NCI-H526 treated with DMSO at 0.1 percent for 48 hours (cell line): ENCODE measurements around the gene PDLIM5.
"Not testable (repeated sequence)": the region's sequence is repeated elsewhere in the genome, so short reads cannot be mapped to it uniquely, and the experiment has no call there.

ENCODE experiments used
- DNase-seq: peaks from one replicate; lab custom pipeline; 2025; lab: John Stamatoyannopoulos, UW

The PDLIM5 gene

GRCh38 chr4:94530073-94530472 lies 78.3 kb downstream of the PDLIM5 start:
- no peak for DNase-seq

DNA sequence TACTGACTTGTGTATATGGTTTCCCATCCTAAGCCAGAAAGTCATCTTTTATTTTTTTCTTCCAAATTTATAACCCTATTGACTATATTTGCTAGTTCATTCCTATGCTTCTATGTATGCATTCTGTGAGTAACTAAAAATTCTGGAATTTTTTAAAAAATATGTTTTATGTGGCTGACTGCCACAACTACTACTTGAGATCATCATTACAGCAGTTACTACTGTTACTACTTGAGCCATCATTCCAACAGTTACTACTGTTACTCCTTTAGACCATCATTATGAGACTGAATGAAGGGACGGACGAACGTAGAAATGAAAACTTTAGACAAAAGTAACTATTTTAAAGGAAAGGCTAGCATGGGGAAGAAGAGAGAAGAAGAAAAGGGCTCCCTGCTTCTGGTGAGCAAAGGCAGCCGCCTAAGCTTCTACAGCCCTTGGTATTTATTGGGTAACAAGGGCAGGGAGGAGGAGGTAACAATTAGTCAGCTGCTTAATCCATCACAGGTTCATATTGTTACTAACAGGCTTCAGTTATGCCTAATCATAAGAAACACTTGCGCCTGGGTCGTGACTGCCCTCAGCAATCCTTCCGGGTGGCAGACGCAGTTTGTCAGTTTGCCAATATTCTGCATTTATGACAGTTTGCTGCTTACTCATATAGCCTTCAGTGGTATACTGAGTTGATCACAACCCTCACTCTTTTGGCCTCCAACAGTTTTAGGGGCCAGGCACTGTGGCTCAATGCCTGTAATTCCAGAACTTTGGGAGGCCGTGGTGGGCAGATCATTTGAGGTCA lies 80.4 kb downstream of the PDLIM5 start:
- DNase-seq = no peak

DNA sequence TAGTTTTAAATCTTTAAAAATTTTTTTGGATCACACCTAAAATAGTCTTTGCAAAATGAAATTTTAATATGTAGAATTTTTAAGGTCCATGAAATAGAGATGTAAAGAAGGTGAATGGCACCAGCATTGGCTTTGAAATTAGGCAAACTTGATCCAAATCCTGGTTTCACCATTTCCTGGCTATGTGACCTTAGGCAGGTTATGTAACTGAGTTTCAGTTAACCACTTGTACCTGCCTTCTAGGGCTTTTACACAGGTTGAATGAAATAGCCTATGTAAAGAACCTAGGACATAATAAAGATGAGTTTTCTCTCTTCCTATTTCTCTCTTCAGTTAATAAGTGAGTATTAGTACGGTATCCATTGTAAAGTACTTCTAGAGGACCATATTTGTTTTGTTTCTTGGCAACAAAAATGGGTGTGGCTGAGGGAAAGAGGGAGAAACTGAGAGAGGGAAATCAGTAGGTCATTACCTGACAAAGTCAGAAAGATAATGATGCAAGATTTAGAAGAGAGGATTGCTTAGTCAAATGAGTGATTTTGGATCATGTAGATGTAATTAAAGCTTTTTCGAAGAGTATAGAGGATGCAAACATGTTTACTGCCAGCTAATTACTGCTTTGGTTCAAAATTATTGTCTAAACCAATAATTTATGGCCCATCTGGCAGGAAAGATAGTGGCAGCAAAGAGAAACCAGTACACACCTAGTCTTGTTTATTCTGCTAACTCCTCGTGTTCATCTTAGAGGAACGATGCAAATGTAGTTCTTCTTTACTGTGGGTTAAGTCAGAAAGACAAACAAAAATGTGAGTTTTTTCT lies 81.9 kb downstream of the PDLIM5 start:
- DNase-seq = peak; percentile 84

- DNase-seq = peak; percentile 5
Measured at GRCh38 chr4:94534401-94535312, 82.9 kb downstream of the PDLIM5 start.

DNA sequence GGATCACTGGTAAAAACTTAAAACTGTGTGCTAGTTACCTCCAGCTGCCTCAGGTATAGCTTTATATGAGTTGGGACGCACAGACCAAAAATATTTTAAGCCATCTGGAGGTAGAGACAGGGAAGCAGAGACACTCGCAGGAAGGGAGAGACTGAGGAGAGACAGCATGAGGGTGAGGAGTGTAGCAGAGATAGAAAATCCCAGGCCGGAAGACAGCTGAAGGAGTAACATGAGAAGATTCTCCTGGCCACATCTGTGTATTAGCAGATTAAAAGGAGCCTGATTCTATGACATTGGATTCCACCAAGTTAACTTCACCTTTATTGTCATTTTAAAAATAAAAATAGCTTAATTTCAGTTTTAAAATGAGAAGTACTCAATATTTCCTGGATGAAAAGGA lies 84.3 kb downstream of the PDLIM5 start:
- no peak for DNase-seq

GRCh38 chr4:94536649-94537469 lies 85.1 kb downstream of the PDLIM5 start:
- DNase-seq = peak; percentile 53

GRCh38 chr4:94537921-94538628 lies 86.3 kb downstream of the PDLIM5 start:
- DNase-seq = no peak

DNA sequence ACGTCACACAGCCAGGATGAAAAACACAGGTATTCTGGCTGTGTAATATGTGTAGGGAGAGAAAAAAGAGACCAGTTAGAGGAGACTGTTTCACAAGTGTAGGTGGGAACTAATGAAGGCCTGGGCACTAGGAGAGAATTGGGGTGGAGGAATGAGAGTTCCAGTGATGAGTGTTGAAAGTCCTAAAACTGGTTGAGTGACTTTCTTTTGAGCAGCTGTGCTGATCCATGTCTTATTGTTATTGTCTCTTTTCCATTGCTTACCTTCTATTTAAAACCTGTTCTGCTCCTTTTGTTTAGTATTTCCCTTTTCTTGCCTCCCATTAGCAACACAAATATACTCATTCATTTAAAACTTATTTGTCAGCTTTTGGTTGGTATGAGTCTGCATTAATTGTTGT lies 88.7 kb downstream of the PDLIM5 start:
- DNase-seq = no peak

DNA sequence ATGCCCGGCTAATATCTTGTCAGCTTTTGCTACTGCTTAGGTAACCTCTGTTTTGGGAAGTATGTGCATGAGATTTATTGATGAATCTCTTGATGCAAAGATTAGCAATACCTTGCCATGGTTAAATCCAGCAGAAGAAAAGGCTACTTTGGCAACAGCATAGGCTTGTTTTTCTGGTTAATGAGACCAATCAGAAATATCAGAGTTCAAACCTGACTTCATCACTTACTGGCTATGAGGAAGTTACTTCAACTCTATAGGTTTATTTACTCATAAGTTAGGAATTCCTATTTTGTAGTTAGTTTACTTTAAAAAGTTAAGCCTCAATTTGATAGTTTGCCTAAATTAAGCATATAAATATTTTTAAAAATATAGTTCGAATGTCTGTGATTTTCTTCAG lies 93.1 kb downstream of the PDLIM5 start:
- no peak for DNase-seq

- DNase-seq = no peak
Measured at GRCh38 chr4:94545296-94545695, 93.6 kb downstream of the PDLIM5 start.

- no peak for DNase-seq
Measured at GRCh38 chr4:94546949-94547348, 95.2 kb downstream of the PDLIM5 start.

GRCh38 chr4:94548571-94548970 lies 96.8 kb downstream of the PDLIM5 start:
- DNase-seq = no peak

GRCh38 chr4:94550352-94550751 lies 98.6 kb downstream of the PDLIM5 start:
- DNase-seq = no peak

DNA sequence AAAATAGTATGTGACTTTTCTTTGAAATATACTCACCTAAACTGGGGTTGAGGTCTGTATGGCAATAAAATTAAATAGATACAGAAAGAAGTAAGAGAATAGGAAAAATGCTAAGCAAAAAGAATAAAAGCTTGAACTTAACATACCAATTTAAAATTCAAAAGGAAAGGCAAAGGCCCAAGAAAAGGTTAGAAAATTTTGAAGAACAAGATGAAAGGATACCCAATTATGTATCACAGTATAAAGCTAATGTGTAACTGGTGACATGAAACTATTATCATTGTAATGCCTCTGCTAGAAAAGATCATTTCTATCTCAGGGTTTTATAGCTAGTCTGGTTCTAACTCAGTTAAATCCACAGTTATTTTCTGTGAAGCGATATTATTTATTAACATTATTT lies 99.1 kb downstream of the PDLIM5 start:
- DNase-seq = no peak

- DNase-seq = no peak
Measured at GRCh38 chr4:94551643-94552564, 100.2 kb downstream of the PDLIM5 start.

- not testable (repeated sequence) for DNase-seq
Measured at GRCh38 chr4:94556047-94556446, 104.3 kb downstream of the PDLIM5 start.

GRCh38 chr4:94557632-94558031 lies 105.9 kb downstream of the PDLIM5 start:
- not testable (repeated sequence) for DNase-seq

- DNase-seq = no peak
Measured at GRCh38 chr4:94558392-94558904, 106.7 kb downstream of the PDLIM5 start.

- DNase-seq = no peak
Measured at GRCh38 chr4:94559351-94559806, 107.6 kb downstream of the PDLIM5 start.
